Measurements from ENCODE around the gene KRTAP1-5.

KRTAP1-5 gene

DNA sequence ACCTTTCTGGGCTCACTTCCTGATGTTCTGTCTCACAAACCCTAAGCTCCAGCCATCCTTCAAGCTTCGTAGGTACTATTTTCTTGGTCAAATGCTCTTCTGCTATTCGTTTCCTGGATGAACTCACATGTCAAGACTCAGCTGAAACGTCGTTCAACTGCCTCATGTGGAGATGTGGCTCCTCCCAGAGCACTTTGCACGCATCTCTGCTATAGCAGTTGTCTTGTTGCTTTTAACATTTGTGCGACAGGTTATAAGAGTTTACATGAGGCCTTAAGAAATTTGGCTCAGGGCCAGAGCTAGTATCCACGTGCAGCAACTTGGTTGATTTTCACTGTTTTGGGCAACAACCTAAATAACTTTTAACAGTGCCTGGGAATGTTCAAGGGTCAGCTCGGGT, 40.1 kb downstream of the KRTAP1-5 start:
- TF ChIP-seq, protein P1, sequence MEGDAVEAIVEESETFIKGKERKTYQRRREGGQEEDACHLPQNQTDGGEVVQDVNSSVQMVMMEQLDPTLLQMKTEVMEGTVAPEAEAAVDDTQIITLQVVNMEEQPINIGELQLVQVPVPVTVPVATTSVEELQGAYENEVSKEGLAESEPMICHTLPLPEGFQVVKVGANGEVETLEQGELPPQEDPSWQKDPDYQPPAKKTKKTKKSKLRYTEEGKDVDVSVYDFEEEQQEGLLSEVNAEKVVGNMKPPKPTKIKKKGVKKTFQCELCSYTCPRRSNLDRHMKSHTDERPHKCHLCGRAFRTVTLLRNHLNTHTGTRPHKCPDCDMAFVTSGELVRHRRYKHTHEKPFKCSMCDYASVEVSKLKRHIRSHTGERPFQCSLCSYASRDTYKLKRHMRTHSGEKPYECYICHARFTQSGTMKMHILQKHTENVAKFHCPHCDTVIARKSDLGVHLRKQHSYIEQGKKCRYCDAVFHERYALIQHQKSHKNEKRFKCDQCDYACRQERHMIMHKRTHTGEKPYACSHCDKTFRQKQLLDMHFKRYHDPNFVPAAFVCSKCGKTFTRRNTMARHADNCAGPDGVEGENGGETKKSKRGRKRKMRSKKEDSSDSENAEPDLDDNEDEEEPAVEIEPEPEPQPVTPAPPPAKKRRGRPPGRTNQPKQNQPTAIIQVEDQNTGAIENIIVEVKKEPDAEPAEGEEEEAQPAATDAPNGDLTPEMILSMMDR (conservative IDR thresholded peaks at IDR 0.05; ENCODE audit: low read depth, low read length), result no peak

DNA sequence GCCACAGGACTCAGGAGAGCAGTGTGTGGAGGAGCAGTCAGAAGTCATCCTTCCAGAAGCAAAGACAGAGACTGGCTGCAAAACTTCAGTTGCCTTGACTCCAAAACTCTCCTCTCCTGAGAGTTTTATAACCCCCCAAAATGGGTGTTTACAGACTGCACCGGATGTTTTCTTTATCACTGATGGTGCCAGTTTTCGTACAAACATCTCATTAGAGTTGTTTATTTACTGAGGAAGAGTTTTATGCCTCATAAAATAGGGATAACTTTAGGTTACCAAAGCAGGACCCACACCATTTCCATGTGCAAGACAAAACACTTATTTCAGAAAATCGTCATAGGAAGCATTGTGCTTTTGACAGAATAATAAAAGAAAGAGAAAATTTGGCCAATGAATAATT, 42.8 kb downstream of the KRTAP1-5 start, which contains the start of gene KRT40:
Gene KRT40, minus strand, starts transcription at position 101 of the 400 bp plus-strand sequence. Its CDS starts 53 bp downstream, at position 48.
- no peak within 1 kb of the TSS for H3K4me3 ChIP-seq (ENCODE audit: low read length)
- DNase-seq (ENCODE audit: low read depth), result no peak
- TF ChIP-seq, protein P1 (conservative IDR thresholded peaks at IDR 0.05; ENCODE audit: low read depth, low read length), result no peak

More for the DNA sequence above, 40.1 kb downstream of the KRTAP1-5 start:
- H3K4me3 ChIP-seq (ENCODE audit: low read length), result no peak overlapping the region
- DNase-seq (ENCODE audit: low read depth), result no peak

DNA sequence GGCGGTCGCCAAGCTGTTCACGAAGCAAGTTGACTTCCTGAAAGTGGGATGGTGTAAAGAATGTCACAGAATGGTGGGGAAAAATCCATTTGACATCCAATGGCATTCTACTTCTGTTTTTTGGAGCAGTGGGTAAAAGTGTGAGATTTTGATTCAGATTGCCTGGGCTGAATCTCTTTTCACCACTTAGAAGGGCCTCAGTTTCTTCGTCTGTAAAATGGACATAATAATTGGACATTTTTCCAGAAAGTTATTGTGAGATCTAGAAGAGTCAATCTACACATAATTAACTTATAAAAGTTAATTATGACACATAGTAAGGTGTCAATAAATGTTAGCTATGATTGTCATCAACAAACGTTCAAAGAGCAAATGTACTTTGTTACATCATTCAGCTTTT, 45.9 kb downstream of the KRTAP1-5 start:
- DNase-seq (ENCODE audit: low read depth), result no peak
- TF ChIP-seq, protein P1 (conservative IDR thresholded peaks at IDR 0.05; ENCODE audit: low read depth, low read length), result no peak
- H3K4me3 ChIP-seq (ENCODE audit: low read length), result no peak overlapping the region

- DNase-seq (ENCODE audit: low read depth), result no peak
- H3K4me3 ChIP-seq (ENCODE audit: low read length), result no peak overlapping the region
- TF ChIP-seq, protein P1 (conservative IDR thresholded peaks at IDR 0.05; ENCODE audit: low read depth, low read length), result no peak
Observed at GRCh38 chr17:40980596-40980995, 46.4 kb downstream of the KRTAP1-5 start.

DNA sequence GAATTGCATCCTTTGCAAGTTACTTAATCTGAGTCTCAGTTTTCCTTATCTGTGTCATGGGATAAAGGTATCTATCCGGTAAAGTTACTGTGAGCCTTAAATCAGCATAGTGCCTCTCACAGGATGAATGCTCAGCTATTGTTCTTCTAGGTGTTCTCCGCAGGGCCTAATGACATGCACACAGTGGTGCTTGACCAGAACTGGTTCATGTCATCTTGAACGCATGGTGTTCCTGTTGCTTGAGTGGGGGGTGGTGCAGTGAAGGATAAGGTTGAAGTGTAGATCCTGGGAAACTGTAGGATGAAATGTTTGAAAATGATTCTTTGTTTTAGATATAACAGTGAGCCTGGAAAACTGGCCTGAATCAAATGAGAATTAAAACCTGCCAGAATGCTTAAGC, 46.9 kb downstream of the KRTAP1-5 start:
- TF ChIP-seq, protein P1 (conservative IDR thresholded peaks at IDR 0.05; ENCODE audit: low read depth, low read length), result no peak
- no peak overlapping the region for H3K4me3 ChIP-seq (ENCODE audit: low read length)
- DNase-seq (ENCODE audit: low read depth), result no peak

- DNase-seq (ENCODE audit: low read depth), result no peak
- no peak overlapping the region for H3K4me3 ChIP-seq (ENCODE audit: low read length)
- TF ChIP-seq, protein P1 (conservative IDR thresholded peaks at IDR 0.05; ENCODE audit: low read depth, low read length), result no peak
Observed at GRCh38 chr17:40978575-40979151, 48.3 kb downstream of the KRTAP1-5 start.

Measured in retinal pigment epithelial cell (primary cell).